BLaER1 (cell line): ENCODE data around the gene ATXN7L2.

ENCODE experiments used
- H3K27ac ChIP-seq: shearing (Covaris generic); formaldehyde crosslinking; 2 replicates; pipeline ENCODE4 v1.8.1; 2022
- H3K27me3 ChIP-seq: shearing (Covaris generic); formaldehyde crosslinking; 2 replicates; pipeline ENCODE4 v1.8.1; 2022
- H3K36me3 ChIP-seq: shearing (Covaris generic); formaldehyde crosslinking; 2 replicates; pipeline ENCODE4 v1.8.1; 2022
- H3K4me1 ChIP-seq: shearing (Covaris generic); formaldehyde crosslinking; 2 replicates; pipeline ENCODE4 v1.8.1; 2022
- H3K4me2 ChIP-seq: shearing (Covaris generic); formaldehyde crosslinking; 2 replicates; pipeline ENCODE4 v1.8.1; 2022
- H3K4me3 ChIP-seq: shearing (Covaris generic); formaldehyde crosslinking; 2 replicates; pipeline ENCODE4 v1.8.1; 2022
- H3K9ac ChIP-seq: shearing (Covaris generic); formaldehyde crosslinking; 2 replicates; pipeline ENCODE4 v1.8.1; 2022
- H3K9me3 ChIP-seq: shearing (Covaris generic); formaldehyde crosslinking; 2 replicates; pipeline ENCODE4 v1.8.1; 2022
- H4K20me1 ChIP-seq: shearing (Covaris generic); formaldehyde crosslinking; 2 replicates; pipeline ENCODE4 v1.8.1; 2022
- Cebpa-rat ChIP-seq: shearing (Covaris generic); IDR thresholded peaks from 2 replicates; pipeline ENCODE4 v1.8.1; 2022

Gene ATXN7L2

DNA sequence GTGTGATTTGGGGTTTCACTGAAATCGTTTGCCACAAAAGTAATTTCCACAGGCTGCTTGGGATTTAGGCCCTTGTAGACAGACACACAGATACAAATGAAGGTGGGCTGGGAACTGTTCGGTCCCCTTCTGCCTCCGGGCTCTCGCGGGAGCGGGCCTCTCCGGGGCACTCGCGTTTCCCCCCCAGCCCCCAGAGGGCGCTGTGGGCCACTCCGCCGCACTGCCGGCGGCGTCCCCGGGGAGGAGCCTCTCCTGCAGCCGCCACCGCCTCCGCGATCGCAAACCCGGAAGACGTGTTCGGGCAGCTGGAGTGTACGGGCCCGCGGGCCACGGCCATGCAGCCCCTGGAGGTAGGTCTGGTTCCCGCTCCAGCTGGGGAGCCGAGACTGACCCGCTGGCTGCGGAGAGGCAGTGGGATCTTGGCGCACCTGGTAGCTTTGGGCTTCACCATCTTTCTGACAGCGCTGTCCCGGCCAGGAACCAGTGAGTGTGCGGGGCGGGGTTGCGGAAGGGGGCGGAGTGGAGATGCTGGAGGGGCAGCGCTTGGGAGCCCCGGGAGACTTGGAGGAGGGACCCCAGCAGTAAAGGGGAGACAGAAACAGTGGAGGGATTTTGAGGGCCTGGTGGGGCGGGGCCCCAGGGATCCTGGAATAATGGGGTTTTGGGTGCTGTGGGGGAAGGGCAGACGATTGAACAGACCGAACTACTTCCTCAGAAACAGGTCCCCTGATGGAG, 10.3 kb downstream of the ATXN7L2 start, which contains the start of gene CYB561D1:
TSS of gene CYB561D1 (plus strand) at position 290 of the 735 bp plus-strand sequence. CDS start at position 336, 46 bp downstream.
- H3K27me3 ChIP-seq = no peaks in the 10 kb centered on the region
- peak within 1 kb of the TSS; percentile 94 for H3K4me2 ChIP-seq
- peak within 1 kb of the TSS; percentile 71 for H3K27ac ChIP-seq
- H3K9ac ChIP-seq = peak within 1 kb of the TSS; percentile 77
- H4K20me1 ChIP-seq = peaks cover 33% of the 10 kb centered on the region
- no peaks in the 10 kb centered on the region for H3K9me3 ChIP-seq
- peaks cover 61% of the 10 kb centered on the region for H3K36me3 ChIP-seq
- peak within 1 kb of the TSS; percentile 91 for H3K4me3 ChIP-seq
- no peak for TF ChIP-seq Cebpa-rat
- H3K4me1 ChIP-seq = peaks cover 66% of the 10 kb centered on the region

DNA sequence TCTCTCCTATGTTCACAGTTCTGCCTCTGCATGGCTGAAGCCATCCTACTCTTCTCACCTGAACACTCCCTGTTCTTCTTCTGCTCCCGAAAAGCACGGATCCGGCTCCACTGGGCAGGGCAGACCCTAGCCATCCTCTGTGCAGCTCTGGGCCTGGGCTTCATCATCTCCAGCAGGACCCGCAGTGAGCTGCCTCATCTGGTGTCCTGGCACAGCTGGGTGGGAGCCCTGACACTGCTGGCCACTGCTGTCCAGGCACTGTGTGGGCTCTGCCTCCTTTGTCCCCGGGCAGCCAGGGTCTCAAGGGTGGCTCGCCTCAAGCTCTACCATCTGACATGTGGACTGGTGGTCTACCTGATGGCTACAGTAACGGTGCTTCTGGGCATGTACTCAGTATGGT, 12.0 kb downstream of the ATXN7L2 start:
- no peak for TF ChIP-seq Cebpa-rat
- no peak overlapping the region for H3K27ac ChIP-seq
- peaks cover 64% of the 10 kb centered on the region for H3K36me3 ChIP-seq
- no peaks in the 10 kb centered on the region for H3K27me3 ChIP-seq
- H4K20me1 ChIP-seq = peaks cover 40% of the 10 kb centered on the region
- no peaks in the 10 kb centered on the region for H3K9me3 ChIP-seq
- peak overlapping the region; percentile 77; the same call in 1 of the 2 replicates for H3K9ac ChIP-seq
- peak overlapping the region; percentile 94; the same call in 1 of the 2 replicates for H3K4me2 ChIP-seq
- H3K4me1 ChIP-seq = peaks cover 69% of the 10 kb centered on the region
- no peak overlapping the region for H3K4me3 ChIP-seq

DNA sequence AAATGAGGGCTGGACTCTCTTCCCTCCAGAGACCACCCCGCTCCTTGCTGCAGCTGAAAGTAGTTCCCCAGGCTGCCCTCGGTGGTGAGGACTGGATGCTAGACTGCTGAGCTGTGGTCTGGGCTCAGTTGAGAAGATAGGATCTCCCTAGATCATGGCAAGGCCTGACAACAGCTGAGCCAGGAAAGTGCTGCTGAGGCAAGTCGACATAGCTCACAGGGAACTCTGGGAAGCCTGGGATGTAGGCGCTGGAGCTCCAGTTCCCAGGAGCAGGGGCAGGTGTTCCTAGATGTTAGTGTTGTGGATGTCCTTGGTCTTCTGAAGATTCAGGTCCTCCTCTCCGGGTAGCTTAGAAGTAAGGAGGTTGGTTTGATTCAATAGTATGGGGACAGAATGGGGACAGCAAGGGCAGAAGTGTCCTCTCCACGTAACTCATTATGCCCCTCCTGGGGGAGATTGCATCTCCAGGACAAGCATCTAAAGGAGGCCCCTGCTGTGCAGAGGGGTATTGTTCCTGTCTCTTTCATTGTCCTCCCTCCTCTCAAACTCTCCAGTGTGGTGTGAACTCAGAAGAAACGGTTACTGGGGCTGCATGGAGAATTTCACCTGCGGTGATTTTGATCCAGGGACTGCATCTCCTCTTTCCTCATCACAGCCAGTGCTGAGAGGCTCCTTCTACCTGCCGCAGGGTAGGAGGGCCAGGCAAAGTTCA, 13.9 kb downstream of the ATXN7L2 start:
- Histone ChIP-seq H3K4me1 (peaks cover 88% of the 10 kb centered on the region), H3K9ac (peak overlapping the region; percentile 40; the same call in 1 of the 2 replicates), H4K20me1 (peaks cover 40% of the 10 kb centered on the region), H3K9me3 (no peaks in the 10 kb centered on the region), H3K27me3 (no peaks in the 10 kb centered on the region), H3K4me2 (peak overlapping the region; percentile 27), H3K27ac (0 out of 2 replicates have a peak overlapping the region, but pooled peaks have one; percentile 18), H3K4me3 (no peak overlapping the region), H3K36me3 (peaks cover 51% of the 10 kb centered on the region)
- TF ChIP-seq Cebpa-rat = no peak

DNA sequence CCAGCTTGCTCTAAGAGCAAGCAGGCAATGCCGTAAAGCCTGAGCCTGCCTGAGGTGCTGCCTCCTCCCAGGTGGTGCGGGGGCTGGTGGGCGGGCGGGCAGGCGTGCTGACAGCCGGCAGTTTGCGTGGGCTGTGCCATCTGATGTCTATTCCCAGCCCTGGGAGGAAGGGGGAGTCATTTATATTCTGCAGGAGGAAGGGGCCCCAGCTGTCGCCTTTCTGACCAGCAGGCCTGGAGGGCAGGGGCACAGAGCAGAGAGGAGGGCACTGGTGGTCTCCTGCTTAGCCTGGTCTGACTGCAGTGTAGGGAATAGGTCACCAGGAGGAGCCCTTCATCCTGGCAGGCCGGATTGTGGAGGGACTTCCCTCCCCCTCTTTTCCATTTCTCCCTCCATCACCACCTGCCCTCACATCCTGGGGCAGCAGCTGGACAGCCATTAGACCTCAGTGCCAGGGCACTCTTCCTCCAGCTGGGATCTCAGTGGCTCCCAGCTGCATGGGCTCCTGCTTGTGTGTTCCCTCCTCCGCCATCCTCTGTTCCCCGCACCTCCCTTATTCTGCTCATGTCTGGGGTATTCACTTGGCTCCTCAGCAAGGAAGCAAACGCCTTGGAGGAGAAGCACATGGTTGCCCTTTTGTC, 14.6 kb downstream of the ATXN7L2 start:
- H3K4me3 ChIP-seq = no peak overlapping the region
- peaks cover 40% of the 10 kb centered on the region for H4K20me1 ChIP-seq
- H3K4me1 ChIP-seq = peaks cover 88% of the 10 kb centered on the region
- H3K27ac ChIP-seq = 0 out of 2 replicates have a peak overlapping the region, but pooled peaks have one; percentile 18
- no peak overlapping the region; the same call in 1 of the 2 replicates for H3K9ac ChIP-seq
- peak overlapping the region; percentile 27 for H3K4me2 ChIP-seq
- H3K9me3 ChIP-seq = no peaks in the 10 kb centered on the region
- H3K36me3 ChIP-seq = peaks cover 51% of the 10 kb centered on the region
- TF ChIP-seq Cebpa-rat = no peak
- H3K27me3 ChIP-seq = no peaks in the 10 kb centered on the region

DNA sequence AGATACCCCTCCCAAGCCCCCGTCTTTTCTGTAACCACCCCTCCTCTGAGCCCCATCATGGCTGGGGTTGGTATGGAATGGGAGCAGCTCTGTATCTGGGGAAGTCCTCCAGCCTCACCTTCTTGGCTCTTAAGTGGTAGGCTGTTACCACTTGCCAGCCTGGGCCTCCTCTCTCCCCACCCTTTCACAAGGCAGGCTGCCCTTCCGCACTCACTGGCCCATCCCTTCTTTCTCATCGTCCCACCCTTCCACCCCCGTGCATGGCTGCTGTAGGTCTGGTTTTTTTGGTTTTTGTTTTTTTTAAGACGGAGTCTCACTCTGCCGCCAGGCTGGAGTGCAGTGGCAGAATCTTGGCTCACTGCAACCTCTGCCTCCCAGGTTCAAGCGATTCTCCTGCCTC, 15.4 kb downstream of the ATXN7L2 start:
- H3K27ac ChIP-seq = no peak overlapping the region
- no peak for TF ChIP-seq Cebpa-rat
- peaks cover 40% of the 10 kb centered on the region for H4K20me1 ChIP-seq
- no peak overlapping the region for H3K4me3 ChIP-seq
- H3K9ac ChIP-seq = no peak overlapping the region
- peaks cover 91% of the 10 kb centered on the region for H3K4me1 ChIP-seq
- no peaks in the 10 kb centered on the region for H3K9me3 ChIP-seq
- no peaks in the 10 kb centered on the region for H3K27me3 ChIP-seq
- peaks cover 51% of the 10 kb centered on the region for H3K36me3 ChIP-seq
- H3K4me2 ChIP-seq = 0 out of 2 replicates have a peak overlapping the region, but pooled peaks have one; percentile 86

DNA sequence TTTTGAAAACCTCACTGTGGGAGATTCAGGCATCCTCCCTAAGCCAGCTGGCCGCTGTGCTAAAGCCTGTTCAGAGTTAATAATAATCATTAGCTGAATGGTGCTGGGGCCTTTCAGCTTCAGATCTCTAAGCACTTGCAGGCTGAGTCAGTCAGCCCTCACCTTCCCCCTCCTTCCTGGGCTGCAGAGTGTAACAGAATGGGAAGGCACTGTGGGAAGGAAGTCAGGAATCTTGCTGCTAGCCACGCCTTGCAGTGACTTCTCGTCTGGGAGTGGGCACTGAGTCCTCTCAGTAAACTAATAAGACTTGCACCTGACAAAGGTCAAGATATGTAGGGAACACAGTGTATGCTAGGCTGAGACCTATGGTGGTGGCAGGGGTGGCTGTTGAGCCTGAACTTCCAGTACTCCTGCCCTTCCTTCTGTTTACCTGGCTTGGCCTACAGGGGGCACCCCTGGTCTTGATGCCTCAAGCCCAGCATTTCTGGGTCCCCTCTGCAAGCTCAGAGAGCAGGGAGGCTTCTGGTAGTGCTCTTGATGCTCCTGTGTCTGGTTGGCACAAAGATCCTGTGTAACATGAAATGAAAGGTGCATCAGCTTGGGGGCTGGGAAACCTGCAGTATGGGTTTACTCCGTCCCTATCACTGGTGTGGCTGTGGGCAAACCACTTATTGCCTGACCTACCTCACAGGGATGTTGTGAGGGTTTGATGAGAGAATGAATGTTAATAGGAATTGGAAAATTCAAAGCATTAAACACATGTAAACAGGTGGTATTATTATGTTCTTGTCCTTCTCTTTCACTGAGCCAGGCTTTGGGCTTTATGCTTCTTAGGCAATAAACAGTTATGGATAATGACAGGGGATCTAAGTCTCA, 16.2 kb downstream of the ATXN7L2 start:
- Histone ChIP-seq H3K27ac (peak overlapping the region; percentile 53), H3K4me1 (peaks cover 91% of the 10 kb centered on the region), H3K27me3 (no peaks in the 10 kb centered on the region), H3K36me3 (peaks cover 51% of the 10 kb centered on the region), H3K9me3 (no peaks in the 10 kb centered on the region), H4K20me1 (peaks cover 39% of the 10 kb centered on the region), H3K9ac (0 out of 2 replicates have a peak overlapping the region, but pooled peaks have one; percentile 19), H3K4me3 (no peak overlapping the region), H3K4me2 (peak overlapping the region; percentile 86)
- TF ChIP-seq Cebpa-rat = no peak

DNA sequence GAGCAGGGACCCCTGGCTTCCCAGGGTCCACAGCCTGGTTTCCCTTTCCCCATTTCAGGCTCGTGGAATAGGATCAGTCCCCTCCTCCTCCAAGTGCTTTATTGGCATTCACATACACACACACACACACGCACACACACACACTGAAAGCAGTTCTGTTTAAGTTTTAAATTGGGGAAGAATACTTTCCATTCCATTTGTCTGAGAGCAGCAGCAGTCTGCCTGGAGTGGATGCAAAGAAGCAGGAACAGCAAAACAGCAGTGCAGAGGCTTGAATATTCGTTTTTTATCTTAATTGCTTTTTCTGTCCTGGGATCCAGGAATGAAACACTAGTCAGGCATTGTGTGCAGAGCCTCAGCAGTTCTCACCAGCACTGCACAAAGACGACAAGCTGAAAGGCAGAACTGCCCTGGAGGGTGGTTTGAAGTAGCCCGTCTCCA, 17.3 kb downstream of the ATXN7L2 start:
- H3K9me3 ChIP-seq = no peaks in the 10 kb centered on the region
- peak overlapping the region; percentile 38; the same call in 1 of the 2 replicates for H3K9ac ChIP-seq
- peaks cover 81% of the 10 kb centered on the region for H3K4me1 ChIP-seq
- H3K4me2 ChIP-seq = peak overlapping the region; percentile 86
- peaks cover 34% of the 10 kb centered on the region for H4K20me1 ChIP-seq
- peak overlapping the region; percentile 53 for H3K27ac ChIP-seq
- H3K36me3 ChIP-seq = peaks cover 46% of the 10 kb centered on the region
- H3K27me3 ChIP-seq = no peaks in the 10 kb centered on the region
- no peak for TF ChIP-seq Cebpa-rat
- no peak overlapping the region for H3K4me3 ChIP-seq

DNA sequence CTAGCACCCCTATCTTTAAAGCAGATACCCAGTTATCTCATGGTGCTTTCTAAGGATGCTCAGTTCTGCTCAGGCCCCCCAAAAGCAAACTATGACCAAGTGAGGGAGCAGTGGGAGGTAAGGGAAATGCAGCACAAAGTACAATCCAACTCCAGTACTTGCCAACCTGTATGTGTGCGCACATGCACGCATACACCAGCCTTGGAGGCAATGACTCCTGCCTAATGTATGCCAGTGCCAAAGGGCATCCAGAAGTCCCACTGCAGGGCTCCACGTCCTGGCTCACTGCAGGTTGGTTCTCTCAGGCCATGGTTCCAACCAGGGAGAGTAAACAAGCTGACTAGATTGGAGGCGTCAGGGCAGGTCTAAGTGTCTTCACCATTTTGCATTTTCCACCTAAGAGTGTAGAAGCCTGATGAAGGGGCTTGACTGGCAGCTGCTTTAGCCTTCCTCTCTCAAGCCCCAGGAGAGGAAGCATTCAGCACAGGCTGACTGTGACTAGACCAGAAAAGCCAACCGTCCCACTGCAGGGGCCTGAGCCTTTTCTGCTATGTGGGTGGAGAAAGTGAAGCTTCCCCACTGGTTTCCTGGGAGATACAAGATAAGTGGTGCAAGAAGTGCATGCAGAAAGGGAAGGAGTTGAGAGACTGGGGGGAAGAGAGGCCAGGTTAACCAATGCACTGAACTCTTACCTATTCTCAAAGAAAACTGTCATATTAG, 18.1 kb downstream of the ATXN7L2 start:
- peaks cover 37% of the 10 kb centered on the region for H3K36me3 ChIP-seq
- H3K4me2 ChIP-seq = peak overlapping the region; percentile 86
- peak overlapping the region; percentile 36; the same call in 1 of the 2 replicates for H3K9ac ChIP-seq
- H4K20me1 ChIP-seq = peaks cover 28% of the 10 kb centered on the region
- H3K4me1 ChIP-seq = peaks cover 78% of the 10 kb centered on the region
- no peak for TF ChIP-seq Cebpa-rat
- H3K9me3 ChIP-seq = no peaks in the 10 kb centered on the region
- no peaks in the 10 kb centered on the region for H3K27me3 ChIP-seq
- H3K4me3 ChIP-seq = peak overlapping the region; percentile 15; the same call in 1 of the 2 replicates
- H3K27ac ChIP-seq = peak overlapping the region; percentile 53
